ENCODE results near the gene HAVCR1. TPM values are rescaled to one million over a fixed set of nuclear protein-coding genes. Genes with fewer than 3 reads are reported as not detected.
"Not testable (repeated sequence)": the region's sequence is repeated elsewhere in the genome, so short reads cannot be mapped to it uniquely, and the experiment has no call there.

The HAVCR1 gene
- total and polyA plus RNA-seq, 2 of the 13 experiments (the other 11 are each of a cell fraction or from before 2014, with no cell fraction given), result 0.93 to 12.3 TPM

DNA sequence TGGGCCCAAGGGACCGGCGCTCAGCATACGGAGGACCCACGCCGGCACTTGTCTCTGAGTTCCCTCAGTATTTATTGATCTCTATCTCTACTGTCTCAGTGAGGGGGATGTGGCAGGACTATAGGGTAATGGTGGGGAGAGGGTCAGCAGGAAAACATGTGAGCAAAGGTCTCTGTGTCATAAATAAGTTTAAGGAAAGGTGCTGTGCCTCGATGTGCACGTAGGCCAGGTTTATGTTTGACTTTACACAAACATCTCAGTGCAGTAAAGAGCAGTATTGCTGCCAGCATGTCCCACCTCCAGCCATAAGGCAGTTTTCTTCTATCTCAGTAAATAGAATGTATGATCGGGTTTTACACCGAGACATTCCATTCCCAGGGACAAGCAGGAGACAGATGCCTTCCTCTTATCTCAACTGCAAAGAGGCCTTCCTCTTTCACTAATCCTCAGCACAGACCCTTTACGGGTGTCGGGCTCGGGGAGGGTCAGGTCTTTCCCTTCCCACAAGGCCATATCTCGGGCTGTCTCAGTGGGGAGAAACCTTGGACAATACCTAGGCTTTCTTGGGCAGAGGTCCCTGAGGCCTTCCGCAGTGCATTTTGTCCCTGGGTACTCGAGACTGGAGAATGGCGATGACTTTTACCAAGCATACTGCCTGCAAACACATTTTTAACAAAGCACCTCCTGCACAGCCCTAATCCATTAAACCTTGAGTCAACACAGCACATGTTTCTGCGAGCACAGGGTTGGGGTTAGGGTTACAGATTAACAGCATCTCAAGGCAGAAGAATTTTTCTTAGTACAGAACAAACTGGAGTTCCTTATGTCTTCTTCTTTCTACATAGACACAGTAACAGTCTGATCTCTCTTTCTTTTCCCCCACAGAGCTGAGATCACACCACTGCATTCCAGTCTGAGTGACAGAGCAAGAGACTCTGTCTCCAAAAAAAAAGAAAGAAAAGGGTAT is 24.5 kb downstream of the HAVCR1 start (continued):
- 0 out of 2 replicates have a peak, but pooled peaks have one; percentile 35 for TF ChIP-seq ZMYM4 (CRISPR knock-in tag; IDR thresholded peaks at IDR 0.05)
- 0 out of 2 replicates have a peak, but pooled peaks have one; percentile 13 for TF ChIP-seq NFIC (IDR thresholded peaks at IDR 0.05; ENCODE audit: low read length)
- TF ChIP-seq EP300 (IDR thresholded peaks at IDR 0.05; ENCODE audit: low read depth in 2 of 2, low read length in 2 of 2), result peak in 1 of 2 experiments; percentile 47; a peak in 1 of 4 replicates
- not testable (repeated sequence) for TF ChIP-seq EP300 (CRISPR knock-in tag; IDR thresholded peaks at IDR 0.05; ENCODE audit: borderline replicate concordance); HNF4G (IDR thresholded peaks at IDR 0.05; ENCODE audit: borderline replicate concordance, low read depth, low read length); CREB1 (IDR thresholded peaks at IDR 0.05)
- TF ChIP-seq ZNF501 (CRISPR knock-in tag; IDR thresholded peaks at IDR 0.05), result peak; percentile 86
- 0 out of 2 replicates have a peak, but pooled peaks have one; percentile 16 for TF ChIP-seq ZFP90 (CRISPR knock-in tag; IDR thresholded peaks at IDR 0.05; ENCODE audit: borderline replicate concordance)
- 0 out of 2 replicates have a peak, but pooled peaks have one; percentile 32 for TF ChIP-seq HNF4G (CRISPR knock-in tag; IDR thresholded peaks at IDR 0.05; ENCODE audit: borderline replicate concordance, low read depth)
- TF ChIP-seq HNF1B (CRISPR knock-in tag; IDR thresholded peaks at IDR 0.05), result peak; percentile 89
- TF ChIP-seq RXRB (CRISPR knock-in tag; IDR thresholded peaks at IDR 0.05; ENCODE audit: borderline replicate concordance), result peak; percentile 75; the same call in 1 of the 2 replicates
- 0 out of 2 replicates have a peak, but pooled peaks have one; percentile 17 for TF ChIP-seq AKAP8 (CRISPR knock-in tag; IDR thresholded peaks at IDR 0.05)
- peak; percentile 36; the same call in 1 of the 2 replicates for TF ChIP-seq HDAC1 (CRISPR knock-in tag; IDR thresholded peaks at IDR 0.05)
- TF ChIP-seq TBX2 (CRISPR knock-in tag; IDR thresholded peaks at IDR 0.05; ENCODE audit: borderline replicate concordance), result peak; percentile 33; the same call in 1 of the 2 replicates
- TF ChIP-seq SNAPC2 (CRISPR knock-in tag; IDR thresholded peaks at IDR 0.05), result peak; percentile 44; the same call in 1 of the 2 replicates
- TF ChIP-seq, protein P1, sequence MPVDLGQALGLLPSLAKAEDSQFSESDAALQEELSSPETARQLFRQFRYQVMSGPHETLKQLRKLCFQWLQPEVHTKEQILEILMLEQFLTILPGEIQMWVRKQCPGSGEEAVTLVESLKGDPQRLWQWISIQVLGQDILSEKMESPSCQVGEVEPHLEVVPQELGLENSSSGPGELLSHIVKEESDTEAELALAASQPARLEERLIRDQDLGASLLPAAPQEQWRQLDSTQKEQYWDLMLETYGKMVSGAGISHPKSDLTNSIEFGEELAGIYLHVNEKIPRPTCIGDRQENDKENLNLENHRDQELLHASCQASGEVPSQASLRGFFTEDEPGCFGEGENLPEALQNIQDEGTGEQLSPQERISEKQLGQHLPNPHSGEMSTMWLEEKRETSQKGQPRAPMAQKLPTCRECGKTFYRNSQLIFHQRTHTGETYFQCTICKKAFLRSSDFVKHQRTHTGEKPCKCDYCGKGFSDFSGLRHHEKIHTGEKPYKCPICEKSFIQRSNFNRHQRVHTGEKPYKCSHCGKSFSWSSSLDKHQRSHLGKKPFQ (CRISPR knock-in tag; IDR thresholded peaks at IDR 0.05; ENCODE audit: insufficient replicate concordance), result peak; percentile 52
- 0 out of 2 replicates have a peak, but pooled peaks have one; percentile 48 for TF ChIP-seq ZNF878 (CRISPR knock-in tag; IDR thresholded peaks at IDR 0.05)
- TF ChIP-seq CREB1 (CRISPR knock-in tag; IDR thresholded peaks at IDR 0.05), result peak; percentile 63
- TF ChIP-seq GFI1 (CRISPR knock-in tag; IDR thresholded peaks at IDR 0.05; ENCODE audit: borderline replicate concordance), result 0 out of 2 replicates have a peak, but pooled peaks have one; percentile 47
- TF ChIP-seq MEF2D (CRISPR knock-in tag; IDR thresholded peaks at IDR 0.05), result peak; percentile 77
- TF ChIP-seq, protein P2, sequence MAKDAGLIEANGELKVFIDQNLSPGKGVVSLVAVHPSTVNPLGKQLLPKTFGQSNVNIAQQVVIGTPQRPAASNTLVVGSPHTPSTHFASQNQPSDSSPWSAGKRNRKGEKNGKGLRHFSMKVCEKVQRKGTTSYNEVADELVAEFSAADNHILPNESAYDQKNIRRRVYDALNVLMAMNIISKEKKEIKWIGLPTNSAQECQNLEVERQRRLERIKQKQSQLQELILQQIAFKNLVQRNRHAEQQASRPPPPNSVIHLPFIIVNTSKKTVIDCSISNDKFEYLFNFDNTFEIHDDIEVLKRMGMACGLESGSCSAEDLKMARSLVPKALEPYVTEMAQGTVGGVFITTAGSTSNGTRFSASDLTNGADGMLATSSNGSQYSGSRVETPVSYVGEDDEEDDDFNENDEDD (CRISPR knock-in tag; IDR thresholded peaks at IDR 0.05; ENCODE audit: borderline replicate concordance), result peak; percentile 3; the same call in 1 of the 2 replicates
- peak; percentile 54 for TF ChIP-seq SALL1 (CRISPR knock-in tag; IDR thresholded peaks at IDR 0.05)
- TF ChIP-seq ZSCAN29 (CRISPR knock-in tag; conservative IDR thresholded peaks at IDR 0.05), result 0 out of 2 replicates have a peak, but pooled peaks have one; percentile 52
- peak; percentile 5; the same call in 1 of the 2 replicates for TF ChIP-seq ZMYM3 (CRISPR knock-in tag; IDR thresholded peaks at IDR 0.05)
